AG09309 (cell line): ENCODE results near the gene TCP11.
"Not testable (repeated sequence)": the region's sequence is repeated elsewhere in the genome, so short reads cannot be mapped to it uniquely, and the experiment has no call there.

Source experiments
- DNase-seq: peaks from one replicate; pipeline ENCODE4 v3.0.0-alpha.2; 2010; ENCODE audit warnings: low read depth
- H3K4me3 ChIP-seq: 2 replicates; pipeline ENCODE4 v1.5.1; 2011; ENCODE audit warnings: mild to moderate bottlenecking, low read depth, low read length, moderate library complexity; ENCODE audit not compliant: control insufficient read depth
- CTCF ChIP-seq: IDR thresholded peaks from 2 replicates; pipeline ENCODE4 v1.5.1; 2011; ENCODE audit warnings: mild to moderate bottlenecking, low read depth, low read length, inconsistent platforms; ENCODE audit not compliant: insufficient read depth, control insufficient read depth; ENCODE audit errors: missing control alignments

The TCP11 gene

GRCh38 chr6:35146453-35146852 is 5.3 kb upstream of the TCP11 start:
- no peak overlapping the region for H3K4me3 ChIP-seq
- DNase-seq: no peak
- TF ChIP-seq CTCF: peak; percentile 86

- no peak overlapping the region for H3K4me3 ChIP-seq
- no peak for DNase-seq
- no peak for TF ChIP-seq CTCF
Measured at GRCh38 chr6:35145757-35146156, 4.6 kb upstream of the TCP11 start.

- no peak overlapping the region for H3K4me3 ChIP-seq
- no peak for DNase-seq
- TF ChIP-seq CTCF: no peak
Measured at GRCh38 chr6:35142588-35143569, 1.7 kb upstream of the TCP11 start.

GRCh38 chr6:35140639-35141006 is 516 bp downstream of the TCP11 start:
- no peak for DNase-seq
- no peak for TF ChIP-seq CTCF
- H3K4me3 ChIP-seq: no peak overlapping the region

- TF ChIP-seq CTCF: peak; percentile 77
- H3K4me3 ChIP-seq: no peak overlapping the region
- DNase-seq: no peak
Measured at GRCh38 chr6:35139924-35140638, 1.1 kb downstream of the TCP11 start.

- no peak for TF ChIP-seq CTCF
- no peak for DNase-seq
Measured at GRCh38 chr6:35139470-35139869, 1.7 kb downstream of the TCP11 start.

GRCh38 chr6:35138191-35138590 is 2.9 kb downstream of the TCP11 start:
- DNase-seq: not testable (repeated sequence)

More at GRCh38 chr6:35139470-35139869, 1.7 kb downstream of the TCP11 start:
- no peak overlapping the region for H3K4me3 ChIP-seq

More at GRCh38 chr6:35138191-35138590, 2.9 kb downstream of the TCP11 start:
- not testable (repeated sequence) for H3K4me3 ChIP-seq
